K562 (cell line): ENCODE results near the gene RNH1. TPM values are rescaled to one million over a fixed set of nuclear protein-coding genes. Genes with fewer than 3 reads are reported as not detected.

Experiments used
- ATF4 ChIP-seq: fragments of 450-650 bp; formaldehyde crosslinking; IDR thresholded peaks from 2 replicates; pipeline ENCODE4 v1.4.0; 2022; ENCODE audit warnings: mild to moderate bottlenecking, moderate library complexity
- CLOCK ChIP-seq: fragments of 250-450 bp; sonication (Bioruptor Pico); IDR thresholded peaks from 2 replicates; pipeline ENCODE4 v1.4.0; 2020; ENCODE audit warnings: mild to moderate bottlenecking, moderate library complexity, borderline replicate concordance
- EP400 ChIP-seq: fragments of 450-650 bp; IDR thresholded peaks from 2 replicates; pipeline ENCODE4 v1.6.1; 2017; ENCODE audit warnings: antibody characterized with exemption, mild to moderate bottlenecking, moderate library complexity
- HIVEP1 ChIP-seq: fragments of 250-450 bp; sonication (Bioruptor Pico); IDR thresholded peaks from 2 replicates; pipeline ENCODE4 v1.4.0; 2020; ENCODE audit warnings: mild to moderate bottlenecking
- KLF13 ChIP-seq: fragments of 450-650 bp; IDR thresholded peaks from 2 replicates; pipeline ENCODE4 v1.6.1; 2016; ENCODE audit warnings: missing genetic modification characterization, low read depth, mild to moderate bottlenecking, missing compliant biosample characterization, moderate library complexity, borderline replicate concordance
- MCM3 ChIP-seq: fragments of 450-650 bp; IDR thresholded peaks from 2 replicates; pipeline ENCODE4 v1.6.1; 2016
- MYC ChIP-seq, 2 experiments: fragments of 250-450 bp in 1 of 2; sonication (Bioruptor Pico) in 1 of 2; IDR thresholded peaks; 2 replicates each; pipeline versions ENCODE4 v1.5.1 to v1.6.1; 2012 to 2021; ENCODE audit warnings: low read depth in 2 of 2, borderline replicate concordance in 1 of 2, improper control_type of control experiment in 1 of 2, low read length in 1 of 2, mild to moderate bottlenecking in 1 of 2, moderate library complexity in 1 of 2
- PCBP1 ChIP-seq: fragments of 200-400 bp; formaldehyde crosslinking; IDR thresholded peaks from 2 replicates; pipeline ENCODE4 v1.6.1; 2018; ENCODE audit warnings: mild to moderate bottlenecking, low read depth, low read length; ENCODE audit not compliant: poor library complexity, severe bottlenecking
- STAG1 ChIP-seq: sonication (generic); formaldehyde crosslinking; IDR thresholded peaks from 2 replicates; pipeline ENCODE4 v1.5.0; 2020; ENCODE audit warnings: missing genetic modification reagents, borderline replicate concordance
- USF1 ChIP-seq: sonication (generic); formaldehyde crosslinking; IDR thresholded peaks from 2 replicates; pipeline ENCODE4 v1.9.0; 2022; ENCODE audit warnings: mild to moderate bottlenecking, missing genetic modification reagents
- ZC3H4 ChIP-seq: sonication (generic); formaldehyde crosslinking; IDR thresholded peaks from 2 replicates; pipeline ENCODE4 v1.9.0; 2021; ENCODE audit warnings: missing genetic modification reagents, borderline replicate concordance
- polyA plus RNA-seq, 8 experiments: library from polyadenylated mRNA; depleted of rRNA in 4 of 8; stranded (reverse) in 5 of 8; unstranded in 3 of 8; fragments of >200 nt; fragmentation: Nextera tagmentation in 2 of 8; fragmentation: Illumina TruSeq in 1 of 8; extraction: Ambion mirVana in 2 of 8; extraction: Trizol in 1 of 8; gene quantifications; 2 replicates each; pipeline versions ENCODE4 v1.2.1 to v1.2.3, GENCODE V29; 2011 to 2014; ENCODE audit warnings: inconsistent platforms in 1 of 8, missing spikeins in 1 of 8
- total RNA-seq, 7 experiments: library from RNA; depleted of rRNA in 6 of 7; stranded (reverse); fragments of >200 nt in 6 of 7; fragmentation: Illumina TruSeq in 2 of 7; extraction: Trizol in 2 of 7; gene quantifications; 2 replicates each; pipeline versions ENCODE4 v1.2.1 to v1.2.3, GENCODE V29; 2011 to 2021; ENCODE audit warnings: low replicate concordance in 1 of 7

The RNH1 gene
- total and polyA plus RNA-seq, 9 of the 15 experiments (the other 6 are each of a cell fraction or from before 2014, with no cell fraction given) = 2.5 to 160 (median 44.3) TPM

DNA sequence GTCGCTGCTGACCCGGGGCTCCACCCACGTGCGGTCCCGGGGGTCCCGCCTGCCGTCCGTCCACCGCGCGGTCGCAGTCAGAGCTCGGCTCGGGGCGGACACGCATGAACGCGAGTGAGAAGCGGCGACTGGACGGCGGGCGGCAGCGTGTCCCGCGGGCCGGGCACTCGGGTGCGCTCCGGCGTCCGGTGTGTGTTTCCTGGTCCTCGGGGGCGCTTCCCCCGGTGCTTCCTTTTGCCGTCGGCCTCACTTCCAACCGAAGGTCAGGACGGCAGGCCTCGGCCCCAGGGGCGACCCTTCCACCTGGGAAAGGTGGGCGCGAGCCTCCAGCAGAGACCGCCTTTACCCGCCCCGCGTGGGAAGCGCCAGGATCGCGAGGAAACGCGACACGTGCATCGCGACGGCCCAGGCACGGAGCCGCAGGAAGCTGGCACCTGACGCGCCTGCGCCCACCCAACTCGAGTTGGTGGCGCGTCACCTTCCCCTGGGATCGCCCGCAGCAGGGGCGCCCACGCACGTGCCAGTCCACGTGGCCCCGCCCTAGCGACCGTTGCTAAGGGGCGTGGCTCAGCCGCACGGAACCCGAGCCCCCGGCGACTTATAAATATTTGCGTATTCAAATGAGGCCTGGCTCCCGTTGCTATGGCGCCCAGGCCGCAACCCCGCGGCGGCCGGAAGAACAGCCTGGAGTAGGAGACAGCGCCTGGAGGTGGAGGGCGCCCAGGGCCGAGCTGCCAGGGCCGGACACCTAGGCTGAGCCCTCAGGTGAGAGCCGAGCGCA lies 30.0 kb upstream of the RNH1 start, which contains the start of gene LRRC56 (continued):
- peak; percentile 92 for TF ChIP-seq CLOCK (CRISPR knock-in tag)
- peak; percentile 85 for TF ChIP-seq MYC (IDR thresholded peaks at IDR 0.05; ENCODE audit: low read depth, low read length)
- peak; percentile 88; the same call in 1 of the 2 replicates for TF ChIP-seq MYC (CRISPR knock-in tag; IDR thresholded peaks at IDR 0.05; ENCODE audit: borderline replicate concordance, low read depth)
- TF ChIP-seq USF1 = peak; percentile 94
- peak; percentile 73; the same call in 1 of the 2 replicates for TF ChIP-seq ZC3H4
- no peak for TF ChIP-seq MCM3
- TF ChIP-seq STAG1 = no peak
- peak; percentile 24 for TF ChIP-seq PCBP1
- TF ChIP-seq HIVEP1 (CRISPR knock-in tag) = no peak
- TF ChIP-seq ATF4 (CRISPR knock-in tag) = no peak
- TF ChIP-seq KLF13 (tag) = 0 out of 2 replicates have a peak, but pooled peaks have one; percentile 56
- TF ChIP-seq EP400 = peak; percentile 58; the same call in 1 of the 2 replicates
- TF ChIP-seq, all 486 proteins: peak for 90
